PC-9 (cell line): ENCODE results near the gene KIAA0040. TPM values are rescaled to one million over a fixed set of nuclear protein-coding genes. Genes with fewer than 3 reads are reported as not detected.
A peak's percentile ranks its signal among the peaks of the same experiment; 100 is the strongest.

Experiments
- BruUV-seq: library from RNA; stranded (reverse); fragments of 400-500 nt; replicated peaks from 2 replicates; lab custom pipeline; 2021; lab: Mats Ljungman, UMichigan
- CTCF ChIA-PET: fragments of 300-600 bp; sonication (Branson Sonifier 250); formaldehyde crosslinking; loops from one replicate; lab custom pipeline; 2022; ENCODE audit warnings: antibody characterized with exemption; lab: Charles Lee
- POLR2A ChIA-PET: fragments of 300-600 bp; sonication (Branson Sonifier 250); formaldehyde crosslinking; loops from one replicate; lab custom pipeline; 2022; ENCODE audit warnings: antibody characterized with exemption; ENCODE audit not compliant: unreplicated experiment; lab: Charles Lee
- DNase-seq, 2 experiments: peaks; one replicate each; pipeline versions ENCODE4 v3.0.0 to v3.0.0-alpha.2; 2015 to 2022; ENCODE audit warnings: mixed read lengths in 1 of 2
- H2AFZ ChIP-seq: fragments of 200-600 bp; sonication (generic); 2 replicates; pipeline ENCODE4 v1.8.1; 2017; ENCODE audit warnings: antibody characterized with exemption
- H3F3A ChIP-seq: fragments of 200-600 bp; sonication (generic); 2 replicates; pipeline ENCODE4 v1.8.1; 2017; ENCODE audit warnings: antibody characterized with exemption, mild to moderate bottlenecking, low read depth; ENCODE audit not compliant: insufficient read depth
- H3K27ac ChIP-seq: fragments of 200-600 bp; sonication (generic); 2 replicates; pipeline ENCODE4 v1.6.1; 2016; ENCODE audit warnings: mixed run types
- H3K27me3 ChIP-seq: fragments of 200-600 bp; sonication (generic); 2 replicates; pipeline ENCODE4 v1.6.1; 2016; ENCODE audit warnings: low read depth, mixed run types; ENCODE audit not compliant: insufficient read depth
- H3K36me3 ChIP-seq: fragments of 200-600 bp; sonication (generic); 2 replicates; pipeline ENCODE4 v1.6.1; 2016; ENCODE audit warnings: low read depth, mixed run types
- H3K4me1 ChIP-seq: fragments of 200-600 bp; sonication (generic); replicated peaks from 2 replicates; pipeline ENCODE4 v1.6.1; 2016; ENCODE audit warnings: mixed run types; ENCODE audit not compliant: insufficient read depth
- H3K4me2 ChIP-seq: fragments of 200-600 bp; sonication (generic); 2 replicates; pipeline ENCODE4 v1.6.1; 2017; ENCODE audit warnings: mixed run types
- H3K4me3 ChIP-seq: fragments of 200-600 bp; sonication (generic); 2 replicates; pipeline ENCODE4 v1.6.1; 2016; ENCODE audit warnings: mixed run types
- H3K79me2 ChIP-seq: fragments of 200-600 bp; sonication (generic); 2 replicates; pipeline ENCODE4 v1.6.1; 2017; ENCODE audit warnings: low read depth, mixed run types
- H3K9me2 ChIP-seq: fragments of 200-600 bp; sonication (generic); 2 replicates; pipeline ENCODE4 v1.8.1; 2017; ENCODE audit warnings: mild to moderate bottlenecking; ENCODE audit not compliant: insufficient read depth
- H3K9me3 ChIP-seq: fragments of 200-600 bp; sonication (generic); 2 replicates; pipeline ENCODE4 v1.8.1; 2016; ENCODE audit warnings: low read depth; ENCODE audit not compliant: insufficient read depth
- H4K20me1 ChIP-seq: fragments of 200-600 bp; sonication (generic); 2 replicates; pipeline ENCODE4 v1.8.1; 2017; ENCODE audit not compliant: insufficient read depth
- CTCF ChIP-seq: fragments of 200-600 bp; sonication (generic); conservative IDR thresholded peaks from 2 replicates; pipeline ENCODE4 v1.6.1; 2017; ENCODE audit warnings: mixed run types, antibody characterized with exemption, mild to moderate bottlenecking, moderate library complexity
- EZH2 ChIP-seq: fragments of 200-600 bp; sonication (generic); IDR thresholded peaks from 2 replicates; pipeline ENCODE4 v1.8.0; 2017; ENCODE audit warnings: antibody characterized with exemption, low read depth
- intact Hi-C: fragments of 100-400 bp; cut with micrococcal nuclease; formaldehyde crosslinking; loops from one replicate; pipeline ENCODE4 v1.10.0; 2022; ENCODE audit not compliant: unreplicated experiment
- total RNA-seq: library from RNA; stranded (reverse); gene quantifications from 2 replicates; pipeline ENCODE4 v1.2.3, GENCODE V29; 2021

KIAA0040 gene
- total RNA-seq, 1 experiment from 2014 or later: 8.8 TPM

GRCh38 chr1:175195281-175195680 is 2.7 kb upstream of the KIAA0040 start:
- Histone ChIP-seq H3K79me2 (peaks cover 10% of the 10 kb centered on the region), H3K4me3 (no peak overlapping the region), H3K9me3 (no peaks in the 10 kb centered on the region), H4K20me1 (no peaks in the 10 kb centered on the region), H3K36me3 (no peaks in the 10 kb centered on the region), H3K4me2 (no peak overlapping the region), H3K4me1 (peaks cover 43% of the 10 kb centered on the region), H2AFZ (no peak overlapping the region), H3K27me3 (no peaks in the 10 kb centered on the region), H3K27ac (no peak overlapping the region), H3K9me2 (no peaks in the 10 kb centered on the region), H3F3A (peaks cover 32% of the 10 kb centered on the region)
- no peak for DNase-seq
- ChIA-PET POLR2A (no interaction called here), CTCF (no interaction called here)
- BruUV-seq: no TSS peak
- no peak for TF ChIP-seq EZH2
- TF ChIP-seq CTCF: no peak
- intact Hi-C loops: loop anchor here (10.0 kb wide), 1 partner anchor 320 kb away; no protein-coding TSS in a partner anchor

DNA sequence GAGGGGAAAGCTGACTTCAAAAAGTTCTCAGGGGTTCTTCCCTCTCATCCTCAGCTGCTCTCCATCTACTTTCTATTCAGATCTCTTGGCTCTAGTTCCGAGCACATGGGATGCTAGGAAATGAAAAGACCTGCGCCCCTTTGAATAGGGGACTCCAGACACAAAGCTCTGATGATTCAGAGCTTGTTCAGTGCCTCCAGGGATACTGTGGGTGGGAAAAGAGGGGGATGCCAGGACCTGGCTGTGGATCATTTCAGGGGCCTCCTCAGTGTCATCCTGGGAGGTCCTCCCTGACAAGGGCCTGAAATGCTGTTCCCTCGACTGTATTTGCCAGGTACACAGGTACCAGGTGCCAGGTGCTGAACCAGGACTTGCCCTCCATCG is 943 bp upstream of the KIAA0040 start:
- TF ChIP-seq CTCF: no peak
- no peak for TF ChIP-seq EZH2
- Histone ChIP-seq H3K4me3 (peak overlapping the region; percentile 98; the same call in 1 of the 2 replicates), H3K27me3 (no peaks in the 10 kb centered on the region), H3K4me2 (peak overlapping the region; percentile 83), H3F3A (peaks cover 31% of the 10 kb centered on the region), H3K36me3 (0 out of 2 replicates have a peak, but pooled peaks cover 3% of the 10 kb centered on the region), H3K9me3 (no peaks in the 10 kb centered on the region), H3K4me1 (peaks cover 40% of the 10 kb centered on the region), H3K27ac (peak overlapping the region; percentile 77), H3K9me2 (no peaks in the 10 kb centered on the region), H4K20me1 (no peaks in the 10 kb centered on the region), H2AFZ (0 out of 2 replicates have a peak overlapping the region, but pooled peaks have one; percentile 70), H3K79me2 (peaks cover 16% of the 10 kb centered on the region)
- POLR2A ChIA-PET: no interaction called here
- CTCF ChIA-PET: interaction anchor here (0.9 kb wide), 1 partner anchor 42 kb away, joined by 3 read pairs; no protein-coding TSS in a partner anchor
- BruUV-seq: no TSS peak
- DNase-seq: no peak
- intact Hi-C loops: loop anchor here (1.0 to 10.0 kb wide), 4 partner anchors 35 to 1013 kb away; partner anchors contain the start of gene COP1

DNA sequence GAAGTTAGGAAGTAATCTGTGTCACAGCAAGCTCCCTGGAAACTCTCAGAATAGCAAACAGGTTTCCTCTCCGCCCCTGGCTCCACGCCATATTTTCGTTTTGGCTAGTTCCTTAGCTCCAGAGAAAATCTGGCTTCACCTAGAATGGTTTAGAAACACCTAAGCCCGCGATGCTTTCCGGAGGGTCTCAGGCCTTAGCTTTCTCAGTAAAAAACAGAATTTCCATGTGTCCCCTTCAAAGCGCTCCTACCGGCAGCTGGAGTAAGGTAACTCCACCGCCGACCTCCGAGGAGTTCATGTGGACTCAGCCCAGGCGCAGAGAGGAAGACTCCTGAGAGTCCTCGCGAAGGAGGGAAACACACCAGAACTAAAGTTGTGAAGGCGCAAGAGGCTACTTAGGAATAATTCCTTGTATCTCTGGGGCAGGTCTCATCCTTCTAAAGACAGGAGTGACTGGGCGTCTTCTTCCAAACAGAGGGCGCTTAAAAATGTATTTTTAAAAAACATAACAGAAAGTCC is 406 bp downstream of the KIAA0040 start:
- peaks cover 20% of the 10 kb centered on the region for H3F3A ChIP-seq
- peak overlapping the region; percentile 77 for H3K27ac ChIP-seq
- H3K4me3 ChIP-seq: peak overlapping the region; percentile 98
- peaks cover 29% of the 10 kb centered on the region for H3K4me1 ChIP-seq
- peak overlapping the region; percentile 89 for H3K4me2 ChIP-seq
- H3K79me2 ChIP-seq: peaks cover 16% of the 10 kb centered on the region
- peak; percentile 55 to 56 for DNase-seq
- intact Hi-C loops: loop anchor here (2.0 to 10.0 kb wide), 3 partner anchors 33 to 1015 kb away; partner anchors contain the start of gene COP1
- H2AFZ ChIP-seq: peak overlapping the region; percentile 95
- no peaks in the 10 kb centered on the region for H3K27me3 ChIP-seq
- ChIA-PET CTCF (interaction anchor here (0.6 to 1.0 kb wide), 2 partner anchors 40 to 1331 kb away, joined by 3 to 9 read pairs; no protein-coding TSS in a partner anchor), POLR2A (interaction anchor here (0.6 kb wide), 2 partner anchors 29 to 30 kb away, joined by 4 to 7 read pairs; no protein-coding TSS in a partner anchor)
- 0 out of 2 replicates have a peak, but pooled peaks cover 3% of the 10 kb centered on the region for H3K36me3 ChIP-seq
- H4K20me1 ChIP-seq: no peaks in the 10 kb centered on the region
- TSS peak; percentile 82 for BruUV-seq
- no peaks in the 10 kb centered on the region for H3K9me2 ChIP-seq
- TF ChIP-seq CTCF (no peak), EZH2 (no peak)
- H3K9me3 ChIP-seq: no peaks in the 10 kb centered on the region
